ENCODE data around the gene DRD5.
A peak's percentile ranks its signal among the peaks of the same experiment; 100 is the strongest.

DRD5 gene

DNA sequence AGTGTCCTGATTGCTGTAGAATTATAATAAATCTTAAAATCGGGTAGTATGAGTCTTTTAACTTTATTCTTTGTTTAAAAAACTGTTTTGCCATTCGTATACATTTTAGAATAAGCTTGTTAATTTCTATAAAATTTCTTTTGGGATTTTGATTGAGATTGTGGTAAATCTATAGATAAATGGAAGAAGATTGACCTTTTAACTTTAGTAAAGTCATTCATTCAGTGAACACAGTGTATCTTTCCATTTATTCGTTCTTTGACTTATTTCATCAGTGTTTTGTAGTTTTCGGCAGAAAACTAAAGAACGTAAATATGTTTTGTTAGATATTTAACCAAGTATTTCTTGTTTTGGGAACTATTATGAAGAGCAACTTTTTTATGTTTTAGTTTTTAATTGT is 38.9 kb downstream of the DRD5 start:
- DNase-seq = no peak

DNA sequence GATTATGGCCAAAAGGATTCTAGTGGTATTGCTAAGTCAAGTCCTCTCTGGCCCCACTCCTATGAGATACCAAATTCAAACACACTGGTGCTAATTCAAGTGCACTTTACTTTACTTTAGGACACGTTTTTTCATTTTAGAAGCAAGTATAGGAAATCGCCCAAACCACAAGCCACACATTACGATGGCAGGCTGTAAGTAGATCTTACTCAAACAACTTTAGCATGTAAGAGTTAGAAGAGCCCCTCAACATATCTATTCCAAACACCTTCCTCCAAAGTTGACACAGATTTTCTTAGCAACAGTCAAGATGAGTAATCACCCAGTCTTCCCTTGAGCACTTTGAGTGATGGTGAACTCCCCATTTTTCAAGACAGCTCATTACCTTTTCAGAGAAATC is 43.6 kb downstream of the DRD5 start:
- peak in 1 of 5 experiments; percentile 89 for DNase-seq

DNA sequence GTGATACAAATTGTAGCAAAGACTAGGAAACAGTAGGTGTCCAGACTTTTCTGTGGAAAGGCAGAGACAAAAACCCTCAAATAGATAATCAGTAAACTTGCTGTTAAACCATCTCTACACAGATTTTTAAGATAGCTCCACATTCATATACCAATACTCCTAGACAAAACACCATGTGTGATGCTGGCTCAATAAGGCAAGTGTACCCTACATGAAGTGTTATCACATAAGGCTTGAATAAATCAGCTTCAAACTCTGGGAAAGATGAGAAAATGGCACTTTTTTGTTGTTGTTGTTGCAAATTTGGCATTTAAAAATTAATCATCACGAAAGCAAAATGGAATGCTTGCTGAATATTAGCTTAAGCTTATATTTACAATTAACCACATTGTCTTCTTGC is 45.1 kb downstream of the DRD5 start:
- DNase-seq = no peak

DNA sequence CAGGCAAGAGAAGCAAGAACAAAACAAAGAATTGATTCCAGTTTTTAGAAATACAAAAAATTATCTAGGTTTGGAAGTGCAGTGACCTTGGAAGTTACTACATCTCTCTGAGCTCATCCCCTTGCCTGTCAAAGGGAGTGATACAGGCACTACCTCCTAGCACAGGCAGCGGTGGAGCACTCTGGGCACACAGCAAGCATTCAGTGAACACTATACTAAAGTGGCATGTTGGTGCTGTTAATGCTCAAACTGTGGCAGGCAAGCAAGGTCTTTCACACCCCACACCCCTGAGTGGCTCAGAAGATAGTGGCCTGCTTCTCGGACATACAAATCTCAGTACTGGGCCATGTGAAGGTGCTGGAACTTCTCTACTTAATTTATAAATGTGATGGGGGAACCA is 51.2 kb downstream of the DRD5 start:
- DNase-seq = no peak

DNA sequence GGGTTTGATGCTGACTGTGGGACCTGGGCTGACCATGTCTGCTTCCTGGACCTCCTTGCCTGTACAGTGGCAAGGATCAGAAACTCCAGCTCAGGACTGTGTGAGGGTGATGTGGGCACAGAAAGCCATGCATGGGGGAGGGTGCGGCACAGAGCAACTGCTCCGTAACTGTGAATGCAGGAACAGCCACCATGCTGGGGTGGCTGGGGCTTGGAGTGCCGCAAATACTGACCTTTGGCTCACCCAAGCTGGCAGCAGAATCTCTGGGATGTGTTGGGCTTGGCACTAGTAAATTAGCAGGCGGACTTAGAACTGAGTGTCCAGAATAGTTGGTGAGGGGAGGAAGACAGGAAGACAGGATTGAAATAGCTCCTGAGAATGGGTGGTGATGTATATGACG is 52.0 kb downstream of the DRD5 start:
- DNase-seq = no peak

All from T-helper 2 cell (primary cell).